ENCODE measurements around the gene NUB1. TPM values are rescaled to one million over a fixed set of nuclear protein-coding genes. Genes with fewer than 3 reads are reported as not detected.

The NUB1 gene
- total RNA-seq, 4 donors from 2014 or later, result 66.4 to 90.8 (median 68.2) TPM

DNA sequence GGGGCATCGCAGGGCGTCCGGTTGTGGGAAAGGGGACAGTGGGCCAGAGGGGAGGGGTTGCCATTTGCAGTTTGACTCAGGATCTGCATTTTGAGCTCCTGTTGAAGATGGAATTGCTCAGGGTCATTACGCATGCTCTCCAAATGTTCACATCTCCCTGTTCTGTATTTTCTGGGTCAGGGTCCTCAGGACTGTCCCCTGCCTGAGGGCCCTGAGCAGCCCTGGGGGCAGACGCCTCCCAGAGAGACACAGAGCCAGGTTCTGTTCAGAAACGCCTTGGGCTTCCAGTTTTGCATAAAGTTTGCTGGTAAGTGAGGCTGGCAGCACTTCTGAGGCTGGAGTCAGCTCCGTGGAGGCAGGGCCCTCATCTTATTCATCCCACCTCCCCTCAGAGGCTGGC is 34.1 kb upstream of the NUB1 start:
- peaks cover 0 to 8% of the 10 kb centered on the region in 2 donors for H3K27me3 ChIP-seq
- H3K27ac ChIP-seq, result no peak overlapping the region
- H3K36me3 ChIP-seq, result no peaks in the 10 kb centered on the region
- TF ChIP-seq, protein P1, sequence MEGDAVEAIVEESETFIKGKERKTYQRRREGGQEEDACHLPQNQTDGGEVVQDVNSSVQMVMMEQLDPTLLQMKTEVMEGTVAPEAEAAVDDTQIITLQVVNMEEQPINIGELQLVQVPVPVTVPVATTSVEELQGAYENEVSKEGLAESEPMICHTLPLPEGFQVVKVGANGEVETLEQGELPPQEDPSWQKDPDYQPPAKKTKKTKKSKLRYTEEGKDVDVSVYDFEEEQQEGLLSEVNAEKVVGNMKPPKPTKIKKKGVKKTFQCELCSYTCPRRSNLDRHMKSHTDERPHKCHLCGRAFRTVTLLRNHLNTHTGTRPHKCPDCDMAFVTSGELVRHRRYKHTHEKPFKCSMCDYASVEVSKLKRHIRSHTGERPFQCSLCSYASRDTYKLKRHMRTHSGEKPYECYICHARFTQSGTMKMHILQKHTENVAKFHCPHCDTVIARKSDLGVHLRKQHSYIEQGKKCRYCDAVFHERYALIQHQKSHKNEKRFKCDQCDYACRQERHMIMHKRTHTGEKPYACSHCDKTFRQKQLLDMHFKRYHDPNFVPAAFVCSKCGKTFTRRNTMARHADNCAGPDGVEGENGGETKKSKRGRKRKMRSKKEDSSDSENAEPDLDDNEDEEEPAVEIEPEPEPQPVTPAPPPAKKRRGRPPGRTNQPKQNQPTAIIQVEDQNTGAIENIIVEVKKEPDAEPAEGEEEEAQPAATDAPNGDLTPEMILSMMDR (IDR thresholded peaks at IDR 0.05), result no peak
- TF ChIP-seq POLR2A (IDR thresholded peaks at IDR 0.05), result no peak
- peaks cover 0 to 5% (median 0%) of the 10 kb centered on the region in 4 donors for H3K9me3 ChIP-seq
- no peak for DNase-seq
- H3K4me3 ChIP-seq, result no peak overlapping the region
- H3K4me1 ChIP-seq, result peaks cover 0 to 8% (median 6%) of the 10 kb centered on the region in 4 donors

DNA sequence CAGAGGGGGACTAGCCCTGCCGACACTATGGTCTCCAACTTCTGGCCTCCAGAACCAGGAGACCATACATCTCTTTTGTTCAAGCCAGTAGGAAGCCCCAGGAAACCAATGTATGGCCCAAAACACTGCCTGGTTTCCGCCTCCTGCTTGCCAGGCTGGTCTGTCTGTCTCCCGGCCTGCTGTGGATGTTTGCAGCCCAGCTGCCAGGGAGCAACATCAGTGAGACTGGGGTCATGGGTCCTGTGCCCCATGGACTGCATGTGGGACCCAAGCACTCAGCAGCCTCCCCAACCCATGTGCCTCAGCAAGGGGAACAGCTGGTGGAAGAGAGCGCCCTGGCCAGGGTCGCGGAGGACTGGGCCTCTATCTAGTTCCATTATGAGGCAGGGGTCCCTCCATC is 33.4 kb upstream of the NUB1 start:
- Histone ChIP-seq H3K36me3 (no peaks in the 10 kb centered on the region), H3K27me3 (peaks cover 0 to 8% of the 10 kb centered on the region in 2 donors), H3K27ac (no peak overlapping the region), H3K9me3 (peaks cover 0 to 5% (median 0%) of the 10 kb centered on the region in 4 donors), H3K4me3 (no peak overlapping the region), H3K4me1 (peaks cover 0 to 6% (median 6%) of the 10 kb centered on the region in 4 donors)
- DNase-seq, result no peak
- TF ChIP-seq, protein P1 (IDR thresholded peaks at IDR 0.05), result no peak
- TF ChIP-seq POLR2A (IDR thresholded peaks at IDR 0.05), result no peak

DNA sequence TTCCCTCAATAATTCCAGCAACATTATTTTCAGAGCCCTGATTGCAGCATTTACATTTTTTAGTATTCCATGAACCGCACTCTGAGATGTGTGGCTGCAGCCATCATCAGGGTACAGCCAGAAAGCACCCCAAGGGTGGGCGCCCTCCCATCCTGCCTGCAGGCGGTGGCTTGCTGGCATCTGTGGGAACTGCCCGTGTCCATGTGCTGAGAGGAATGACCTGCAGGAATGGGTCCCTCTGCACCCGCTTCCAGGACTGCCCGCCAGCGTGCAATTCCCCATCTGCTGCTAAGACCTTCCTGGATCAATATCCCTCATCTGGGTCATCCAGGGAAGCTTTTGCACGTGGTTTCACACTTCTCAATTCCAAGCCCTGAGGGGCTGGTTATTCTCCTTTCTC is 32.8 kb upstream of the NUB1 start:
- Histone ChIP-seq H3K9me3 (peaks cover 0 to 5% (median 0%) of the 10 kb centered on the region in 4 donors), H3K4me1 (peaks cover 0 to under 1% (median under 1%) of the 10 kb centered on the region in 4 donors), H3K27me3 (peaks cover 0 to 5% of the 10 kb centered on the region in 2 donors), H3K27ac (no peak overlapping the region), H3K36me3 (no peaks in the 10 kb centered on the region), H3K4me3 (no peak overlapping the region)
- no peak for DNase-seq
- TF ChIP-seq, protein P1 (IDR thresholded peaks at IDR 0.05), result no peak
- no peak for TF ChIP-seq POLR2A (IDR thresholded peaks at IDR 0.05)

DNA sequence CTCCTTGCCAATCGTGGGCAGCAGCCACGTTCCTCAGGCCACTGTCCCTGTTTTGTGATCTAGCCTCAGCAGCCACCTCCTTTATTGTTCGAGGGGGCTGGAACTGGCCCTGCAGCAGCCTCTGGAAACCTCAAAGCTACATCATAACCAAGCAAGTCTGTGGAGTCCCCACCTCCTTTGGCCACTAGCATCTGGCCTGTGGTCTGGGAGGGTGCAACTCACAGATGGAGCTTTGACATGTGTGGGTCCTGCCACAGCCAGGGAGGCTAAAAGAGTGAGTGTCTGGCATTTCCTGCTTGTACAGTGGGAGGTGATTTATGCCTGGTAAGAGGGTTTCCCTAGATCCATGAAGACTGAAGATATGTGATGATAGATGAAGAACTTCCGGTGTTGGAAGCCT is 32.3 kb upstream of the NUB1 start:
- TF ChIP-seq POLR2A (IDR thresholded peaks at IDR 0.05), result no peak
- TF ChIP-seq, protein P1 (IDR thresholded peaks at IDR 0.05), result no peak
- no peak overlapping the region for H3K4me3 ChIP-seq
- no peaks in the 10 kb centered on the region for H3K27me3 ChIP-seq
- no peak for DNase-seq
- no peak overlapping the region for H3K27ac ChIP-seq
- no peaks in the 10 kb centered on the region for H3K4me1 ChIP-seq
- H3K9me3 ChIP-seq, result peaks cover 0 to 5% (median 0%) of the 10 kb centered on the region in 4 donors
- no peaks in the 10 kb centered on the region for H3K36me3 ChIP-seq

DNA sequence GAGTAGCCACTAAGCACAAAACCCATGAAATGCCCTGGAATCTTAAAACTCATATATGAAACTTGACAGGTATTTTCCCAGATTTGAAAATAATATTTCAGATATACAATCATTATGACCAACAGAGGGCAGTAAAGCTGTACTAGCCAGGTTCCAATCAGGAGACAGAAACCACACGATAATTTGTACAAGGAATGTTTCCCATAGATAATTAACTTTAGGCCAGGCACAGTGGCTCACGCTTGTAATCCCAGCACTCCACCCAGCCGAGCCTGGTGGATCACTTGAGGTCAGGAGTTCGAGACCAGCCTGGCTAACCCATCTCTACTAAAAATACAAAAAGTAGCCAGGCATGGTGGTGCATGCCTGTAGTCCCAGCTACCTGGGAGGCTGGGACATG is 31.0 kb upstream of the NUB1 start:
- H3K27ac ChIP-seq, result no peak overlapping the region
- no peaks in the 10 kb centered on the region for H3K36me3 ChIP-seq
- H3K4me1 ChIP-seq, result no peaks in the 10 kb centered on the region
- DNase-seq, result no peak
- H3K27me3 ChIP-seq, result no peaks in the 10 kb centered on the region
- no peak overlapping the region for H3K4me3 ChIP-seq
- H3K9me3 ChIP-seq, result peaks cover 0 to 5% (median 0%) of the 10 kb centered on the region in 4 donors
- no peak for TF ChIP-seq POLR2A (IDR thresholded peaks at IDR 0.05)
- TF ChIP-seq, protein P1 (IDR thresholded peaks at IDR 0.05), result peak in 4 of 6 experiments; percentile 20 to 49 (median 46)
